ENCODE measurements around the gene SLC25A22. TPM values are rescaled to one million over a fixed set of nuclear protein-coding genes. Genes with fewer than 3 reads are reported as not detected.

The SLC25A22 gene
- polyA plus RNA-seq, 1 donor: 10.9 TPM

GRCh38 chr11:788953-789940 lies 8.8 kb downstream of the SLC25A22 start:
- no peak for DNase-seq

GRCh38 chr11:788009-788640 lies 10.0 kb downstream of the SLC25A22 start:
- no peak for DNase-seq

GRCh38 chr11:787084-787675 lies 10.9 kb downstream of the SLC25A22 start:
- DNase-seq: no peak

GRCh38 chr11:786235-787083 lies 11.6 kb downstream of the SLC25A22 start:
- no peak for DNase-seq

GRCh38 chr11:783581-784015 lies 14.5 kb downstream of the SLC25A22 start:
- peak; percentile 73 for DNase-seq

GRCh38 chr11:782264-783174 lies 15.6 kb downstream of the SLC25A22 start:
- no peak for DNase-seq

GRCh38 chr11:779955-780532 lies 18.0 kb downstream of the SLC25A22 start:
- DNase-seq: no peak

- no peak for DNase-seq
These were observed 18.8 kb downstream of the SLC25A22 start for GRCh38 chr11:778976-779954.

- peak; percentile 95 for DNase-seq
These were observed 20.5 kb downstream of the SLC25A22 start, which contains the start of gene GATD1 for GRCh38 chr11:777288-778255. GATD1 (minus strand) TSS chr11:777487; CDS start chr11:777462, 25 bp downstream.

- DNase-seq: no peak
These were observed 21.4 kb downstream of the SLC25A22 start for GRCh38 chr11:776561-777287.

- no peak for DNase-seq
These were observed 21.9 kb downstream of the SLC25A22 start for GRCh38 chr11:776263-776560.

- DNase-seq: no peak
These were observed 23.0 kb downstream of the SLC25A22 start for GRCh38 chr11:774873-775592.

- DNase-seq: no peak
These were observed 24.3 kb downstream of the SLC25A22 start for GRCh38 chr11:773830-774229.

GRCh38 chr11:773425-773824 lies 24.7 kb downstream of the SLC25A22 start:
- no peak for DNase-seq

- no peak for DNase-seq
These were observed 25.4 kb downstream of the SLC25A22 start for GRCh38 chr11:772429-773390.
